HG02885 (cell line): ENCODE results near the gene SSR4.
"Not testable (repeated sequence)": the region's sequence is repeated elsewhere in the genome, so short reads cannot be mapped to it uniquely, and the experiment has no call there.

Experiments
- ATAC-seq: cut with Tn5 transposase; IDR thresholded peaks from one replicate; pipeline ENCODE4 v1.9.1; 2021; ENCODE audit warnings: mild to moderate bottlenecking; ENCODE audit not compliant: unreplicated experiment, poor library complexity

The SSR4 gene

GRCh38 chrX:153794018-153794896 lies at the start of gene SSR4, which contains the start of gene IDH3G:
Gene SSR4, plus strand, starts transcription at chrX:153794668. Its CDS starts 20 bp downstream, at chrX:153794688.
Gene IDH3G, minus strand, starts transcription at chrX:153794375. Its CDS starts 49 bp downstream, at chrX:153794326.
- ATAC-seq = peak; percentile 93

GRCh38 chrX:153745067-153745433 lies 49.4 kb upstream of the SSR4 start:
- ATAC-seq = not testable (repeated sequence)

- no peak for ATAC-seq
These were observed 48.1 kb upstream of the SSR4 start for GRCh38 chrX:153746359-153746758.

GRCh38 chrX:153746991-153747390 lies 47.5 kb upstream of the SSR4 start:
- not testable (repeated sequence) for ATAC-seq

GRCh38 chrX:153749017-153749416 lies 45.5 kb upstream of the SSR4 start:
- not testable (repeated sequence) for ATAC-seq

GRCh38 chrX:153750127-153750774 lies 44.2 kb upstream of the SSR4 start:
- ATAC-seq = no peak

- no peak for ATAC-seq
These were observed 39.3 kb upstream of the SSR4 start for GRCh38 chrX:153755136-153755535.

- no peak for ATAC-seq
These were observed 32.6 kb upstream of the SSR4 start for GRCh38 chrX:153761863-153762262.

- no peak for ATAC-seq
These were observed 31.8 kb upstream of the SSR4 start for GRCh38 chrX:153762626-153763173.

GRCh38 chrX:153763298-153763932 lies 31.1 kb upstream of the SSR4 start:
- no peak for ATAC-seq

- ATAC-seq = peak; percentile 66
These were observed 30.3 kb upstream of the SSR4 start, which contains the start of gene PLXNB3 for GRCh38 chrX:153763989-153764755. Gene PLXNB3, plus strand, starts transcription at chrX:153764249. Its CDS starts 1,287 bp downstream, at chrX:153765536.

GRCh38 chrX:153764786-153765137 lies 29.7 kb upstream of the SSR4 start:
- ATAC-seq = no peak

- no peak for ATAC-seq
These were observed 29.1 kb upstream of the SSR4 start for GRCh38 chrX:153765138-153766079.

GRCh38 chrX:153766098-153766817 lies 28.2 kb upstream of the SSR4 start:
- ATAC-seq = no peak

- no peak for ATAC-seq
These were observed 27.4 kb upstream of the SSR4 start for GRCh38 chrX:153766871-153767673.

GRCh38 chrX:153767674-153768055 lies 26.8 kb upstream of the SSR4 start:
- no peak for ATAC-seq

GRCh38 chrX:153768311-153769157 lies 25.9 kb upstream of the SSR4 start:
- no peak for ATAC-seq
